ENCODE measurements around the gene CCDC71L. TPM values are rescaled to one million over a fixed set of nuclear protein-coding genes. Genes with fewer than 3 reads are reported as not detected.

Gene CCDC71L
- total and polyA plus RNA-seq, 7 donors: 2.8 to 12.4 (median 5.1) TPM

DNA sequence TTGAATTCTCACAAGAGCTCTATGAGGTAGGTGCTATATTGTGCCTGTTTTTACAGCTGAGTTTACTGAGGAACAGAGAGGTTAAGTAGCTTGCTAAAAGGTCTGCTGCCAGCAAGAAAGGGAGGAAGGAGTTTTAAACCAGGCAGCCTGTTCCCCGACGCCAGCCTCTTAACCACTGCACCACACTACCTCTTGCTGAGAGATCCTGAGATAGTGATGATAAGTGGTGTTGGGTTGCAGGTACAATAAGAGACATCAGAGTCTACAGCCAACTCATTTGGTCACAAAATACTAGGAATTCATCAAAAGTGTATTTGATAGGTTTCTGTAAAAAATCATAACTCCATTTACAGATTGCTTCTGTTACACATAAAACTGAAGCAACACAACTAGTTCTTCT is 8.0 kb downstream of the CCDC71L start:
- Histone ChIP-seq H3K36me3 (ENCODE audit: insufficient read depth in 1 of 2, low read depth in 1 of 2) (no peaks in the 10 kb centered on the region), H3K4me3 (no peak overlapping the region), H3K4me1 (no peaks in the 10 kb centered on the region), H3K27ac (no peak overlapping the region), H3K9me3 (no peaks in the 10 kb centered on the region), H3K27me3 (ENCODE audit: insufficient read depth in 3 of 3, low read length in 2 of 3) (no peaks in the 10 kb centered on the region)
- no peak for ATAC-seq
- intact Hi-C loops (cut with DNase I): no loop called here
- WGBS, 3 donors: 78 to 91% (median 84%) methylated on average over 2 of the region's 2 CpGs
- no peak for DNase-seq
- TF ChIP-seq, protein P1, sequence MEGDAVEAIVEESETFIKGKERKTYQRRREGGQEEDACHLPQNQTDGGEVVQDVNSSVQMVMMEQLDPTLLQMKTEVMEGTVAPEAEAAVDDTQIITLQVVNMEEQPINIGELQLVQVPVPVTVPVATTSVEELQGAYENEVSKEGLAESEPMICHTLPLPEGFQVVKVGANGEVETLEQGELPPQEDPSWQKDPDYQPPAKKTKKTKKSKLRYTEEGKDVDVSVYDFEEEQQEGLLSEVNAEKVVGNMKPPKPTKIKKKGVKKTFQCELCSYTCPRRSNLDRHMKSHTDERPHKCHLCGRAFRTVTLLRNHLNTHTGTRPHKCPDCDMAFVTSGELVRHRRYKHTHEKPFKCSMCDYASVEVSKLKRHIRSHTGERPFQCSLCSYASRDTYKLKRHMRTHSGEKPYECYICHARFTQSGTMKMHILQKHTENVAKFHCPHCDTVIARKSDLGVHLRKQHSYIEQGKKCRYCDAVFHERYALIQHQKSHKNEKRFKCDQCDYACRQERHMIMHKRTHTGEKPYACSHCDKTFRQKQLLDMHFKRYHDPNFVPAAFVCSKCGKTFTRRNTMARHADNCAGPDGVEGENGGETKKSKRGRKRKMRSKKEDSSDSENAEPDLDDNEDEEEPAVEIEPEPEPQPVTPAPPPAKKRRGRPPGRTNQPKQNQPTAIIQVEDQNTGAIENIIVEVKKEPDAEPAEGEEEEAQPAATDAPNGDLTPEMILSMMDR (IDR thresholded peaks at IDR 0.05): no peak

DNA sequence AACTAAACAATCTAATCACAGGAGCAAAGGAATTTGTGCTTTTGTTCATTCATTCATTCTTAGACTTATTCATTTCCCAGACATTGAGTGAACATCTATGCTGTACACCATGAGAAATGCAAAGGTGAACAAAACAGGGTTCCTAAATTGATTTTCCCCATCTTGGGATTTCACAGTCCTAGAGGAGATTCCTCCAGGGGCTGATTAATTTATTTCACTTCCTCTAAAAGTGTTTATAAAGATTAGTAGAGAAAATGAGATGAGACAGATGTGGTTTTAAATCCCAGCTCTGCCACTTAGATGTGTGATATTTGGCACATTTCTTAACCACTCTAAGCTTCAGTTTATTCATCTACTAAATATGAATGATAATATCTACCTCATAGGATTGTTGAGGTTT is 8.9 kb downstream of the CCDC71L start:
- no peak for DNase-seq
- Histone ChIP-seq H3K27ac (no peak overlapping the region), H3K4me1 (no peaks in the 10 kb centered on the region), H3K4me3 (no peak overlapping the region), H3K9me3 (no peaks in the 10 kb centered on the region), H3K27me3 (ENCODE audit: insufficient read depth in 3 of 3, low read length in 2 of 3) (no peaks in the 10 kb centered on the region), H3K36me3 (ENCODE audit: insufficient read depth in 1 of 2, low read depth in 1 of 2) (no peaks in the 10 kb centered on the region)
- TF ChIP-seq, protein P1 (IDR thresholded peaks at IDR 0.05): no peak
- no peak for ATAC-seq
- intact Hi-C loops (cut with DNase I): no loop called here

DNA sequence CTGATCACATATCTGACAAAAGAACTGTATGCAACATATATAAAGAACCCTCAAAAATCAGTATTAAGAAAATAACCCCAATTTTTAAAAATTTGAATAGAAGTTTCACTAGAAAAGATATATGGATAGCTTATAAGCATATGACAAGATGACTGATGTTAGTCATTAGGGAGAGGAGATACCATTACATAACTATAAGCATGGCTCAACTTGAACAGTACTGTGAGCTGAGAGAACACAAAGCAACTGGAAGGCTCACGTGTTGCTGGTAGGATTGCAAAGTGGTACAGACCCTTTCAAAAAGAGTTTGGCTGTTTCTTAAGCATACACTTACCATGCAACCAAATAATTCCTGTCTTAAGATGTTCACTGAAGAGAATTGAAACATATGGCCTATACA is 14.7 kb downstream of the CCDC71L start:
- no peaks in the 10 kb centered on the region for H3K4me1 ChIP-seq
- no peak overlapping the region for H3K27ac ChIP-seq
- H3K4me3 ChIP-seq: no peak overlapping the region
- no peaks in the 10 kb centered on the region for H3K36me3 ChIP-seq (ENCODE audit: insufficient read depth in 1 of 2, low read depth in 1 of 2)
- TF ChIP-seq, protein P1 (IDR thresholded peaks at IDR 0.05): no peak
- DNase-seq: no peak
- intact Hi-C loops (cut with DNase I): no loop called here
- no peak for ATAC-seq
- WGBS, 3 donors: 55 to 77% (median 71%) methylated on average over 1 of the region's 1 CpG
- peaks cover 0 to 2% (median 0%) of the 10 kb centered on the region in 3 donors for H3K27me3 ChIP-seq (ENCODE audit: insufficient read depth in 3 of 3, low read length in 2 of 3)
- H3K9me3 ChIP-seq: no peaks in the 10 kb centered on the region

DNA sequence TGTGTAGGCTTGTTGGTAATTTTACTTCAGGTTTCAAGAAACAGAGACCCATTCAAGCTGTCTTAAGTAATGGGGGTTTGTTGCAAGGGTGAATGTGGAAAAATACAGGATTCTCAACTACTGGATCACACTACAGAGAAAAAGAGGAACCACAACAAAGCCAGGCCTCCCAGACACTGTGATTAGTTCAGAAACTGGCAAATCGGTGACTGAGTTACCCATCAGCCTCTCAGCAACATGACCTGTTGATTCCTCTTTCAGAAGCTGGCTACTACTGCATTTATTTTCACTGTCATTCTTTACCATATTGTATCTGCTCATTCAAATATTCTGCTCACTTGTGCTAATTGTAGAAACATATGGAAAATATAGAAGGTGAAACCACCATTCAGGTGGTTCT is 16.0 kb downstream of the CCDC71L start:
- Histone ChIP-seq H3K27me3 (ENCODE audit: insufficient read depth in 3 of 3, low read length in 2 of 3) (peaks cover 0 to 2% (median 0%) of the 10 kb centered on the region in 3 donors), H3K9me3 (no peaks in the 10 kb centered on the region), H3K27ac (no peak overlapping the region), H3K4me1 (no peaks in the 10 kb centered on the region), H3K4me3 (no peak overlapping the region), H3K36me3 (ENCODE audit: insufficient read depth in 1 of 2, low read depth in 1 of 2) (no peaks in the 10 kb centered on the region)
- 32 to 82% (median 40%) methylated on average over 1 of the region's 1 CpG for WGBS, 3 donors
- intact Hi-C loops (cut with DNase I): no loop called here
- DNase-seq: no peak
- ATAC-seq: no peak
- TF ChIP-seq, protein P1 (IDR thresholded peaks at IDR 0.05): no peak

DNA sequence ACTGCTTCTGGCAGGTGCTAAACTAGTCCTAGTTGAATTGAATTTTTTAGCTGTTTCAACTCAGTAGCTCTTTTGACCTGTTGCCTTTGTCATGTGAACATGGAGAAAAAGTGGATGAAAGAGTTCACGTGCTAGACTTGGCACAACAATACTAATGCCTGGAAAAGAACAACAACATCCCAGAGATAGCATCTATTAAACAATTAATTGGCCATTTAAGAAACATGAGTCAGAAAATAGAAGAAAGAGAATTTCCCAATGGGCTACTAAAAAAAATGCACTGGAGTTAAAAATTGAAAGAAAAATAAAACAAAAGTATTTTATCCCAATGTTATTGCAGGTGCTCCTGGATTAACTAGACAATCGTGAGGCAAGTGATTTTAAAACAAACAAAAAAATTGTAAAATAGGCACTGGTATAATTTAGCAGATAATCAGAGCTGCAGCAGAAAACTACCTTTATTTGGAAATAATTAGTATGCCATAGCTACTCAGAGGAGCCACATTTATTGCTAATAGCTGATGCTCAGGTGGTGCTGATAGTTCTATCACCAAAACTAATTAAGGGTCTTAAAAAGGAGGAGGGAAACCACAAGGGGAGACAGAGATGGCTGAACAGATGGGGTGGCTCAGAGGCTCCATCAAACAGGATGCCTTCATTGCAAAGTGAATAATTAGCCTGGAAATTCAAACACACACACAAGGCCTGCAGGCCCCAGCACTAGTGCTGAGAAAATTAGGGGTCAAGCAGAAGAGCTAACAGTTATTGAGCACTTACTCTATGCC is 17.6 kb downstream of the CCDC71L start:
- no peaks in the 10 kb centered on the region for H3K36me3 ChIP-seq (ENCODE audit: insufficient read depth in 1 of 2, low read depth in 1 of 2)
- intact Hi-C loops (cut with DNase I): no loop called here
- no peaks in the 10 kb centered on the region for H3K9me3 ChIP-seq
- H3K27me3 ChIP-seq (ENCODE audit: insufficient read depth in 3 of 3, low read length in 2 of 3): peaks cover 0 to 2% (median 0%) of the 10 kb centered on the region in 3 donors
- 46 to 61% (median 51%) methylated on average over 2 of the region's 2 CpGs for WGBS, 3 donors
- H3K27ac ChIP-seq: no peak overlapping the region
- no peak overlapping the region for H3K4me3 ChIP-seq
- ATAC-seq (no peak), DNase-seq (no peak)
- no peaks in the 10 kb centered on the region for H3K4me1 ChIP-seq
- TF ChIP-seq, protein P1 (IDR thresholded peaks at IDR 0.05): no peak
